ENCODE results near the gene PGAM5. TPM values are rescaled to one million over a fixed set of nuclear protein-coding genes. Genes with fewer than 3 reads are reported as not detected.

The PGAM5 gene
- total RNA-seq, 3 donors from 2014 or later (not counting 1 experiment from before 2014, with no cell fraction given), result 19.7 to 30.2 (median 21.9) TPM

DNA sequence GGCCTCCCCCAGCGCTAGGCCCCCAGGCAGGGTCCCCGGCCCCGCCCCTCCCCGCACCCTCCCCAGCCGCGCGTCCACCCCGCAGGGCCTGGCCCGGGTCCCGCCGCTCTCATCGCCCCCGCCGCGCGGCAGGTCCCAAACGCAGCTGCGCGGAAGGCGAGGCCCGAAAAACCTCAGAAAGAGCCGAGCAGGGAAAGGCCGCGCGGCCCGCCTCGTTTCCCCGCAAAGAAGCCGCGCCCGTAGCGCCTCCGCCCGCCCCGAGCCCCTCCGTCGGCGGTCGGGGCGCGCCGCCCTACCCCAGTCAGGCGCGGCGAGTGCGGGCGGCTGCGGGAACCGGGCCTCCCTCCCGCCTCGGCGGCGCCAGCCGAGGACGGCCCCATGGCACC lies 23.8 kb upstream of the PGAM5 start:
- intact Hi-C loops (cut with micrococcal nuclease), result no loop called here
- DNase-seq, result no peak
- peak in 2 of 3 donors; percentile 44 to 51 for ATAC-seq
- H3K9me3 Mint-ChIP-seq, result no peaks in the 10 kb centered on the region
- no peaks in the 10 kb centered on the region for H3K9me3 ChIP-seq (ENCODE audit: control insufficient read depth, insufficient read depth, low read length)
- H3K27ac Mint-ChIP-seq, result peak overlapping the region in 1 of 2 donors; percentile 78
- H3K4me1 ChIP-seq (ENCODE audit: control insufficient read depth, insufficient read depth, low read length), result peaks cover 16% of the 10 kb centered on the region
- no peaks in the 10 kb centered on the region for H3K27me3 Mint-ChIP-seq (ENCODE audit: low read depth in 2 of 2)
- no peaks in the 10 kb centered on the region for H3K36me3 ChIP-seq (ENCODE audit: control insufficient read depth, insufficient read depth, low read length)
- TF ChIP-seq, protein P1, sequence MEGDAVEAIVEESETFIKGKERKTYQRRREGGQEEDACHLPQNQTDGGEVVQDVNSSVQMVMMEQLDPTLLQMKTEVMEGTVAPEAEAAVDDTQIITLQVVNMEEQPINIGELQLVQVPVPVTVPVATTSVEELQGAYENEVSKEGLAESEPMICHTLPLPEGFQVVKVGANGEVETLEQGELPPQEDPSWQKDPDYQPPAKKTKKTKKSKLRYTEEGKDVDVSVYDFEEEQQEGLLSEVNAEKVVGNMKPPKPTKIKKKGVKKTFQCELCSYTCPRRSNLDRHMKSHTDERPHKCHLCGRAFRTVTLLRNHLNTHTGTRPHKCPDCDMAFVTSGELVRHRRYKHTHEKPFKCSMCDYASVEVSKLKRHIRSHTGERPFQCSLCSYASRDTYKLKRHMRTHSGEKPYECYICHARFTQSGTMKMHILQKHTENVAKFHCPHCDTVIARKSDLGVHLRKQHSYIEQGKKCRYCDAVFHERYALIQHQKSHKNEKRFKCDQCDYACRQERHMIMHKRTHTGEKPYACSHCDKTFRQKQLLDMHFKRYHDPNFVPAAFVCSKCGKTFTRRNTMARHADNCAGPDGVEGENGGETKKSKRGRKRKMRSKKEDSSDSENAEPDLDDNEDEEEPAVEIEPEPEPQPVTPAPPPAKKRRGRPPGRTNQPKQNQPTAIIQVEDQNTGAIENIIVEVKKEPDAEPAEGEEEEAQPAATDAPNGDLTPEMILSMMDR (IDR thresholded peaks at IDR 0.05), result no peak
- WGBS (ENCODE audit: insufficient coverage), result under 1% methylated on average over 55 of the region's 55 CpGs
- H3K4me3 Mint-ChIP-seq, result peak overlapping the region; percentile 91
- peaks cover 0 to 18% of the 10 kb centered on the region in 2 donors for H3K4me1 Mint-ChIP-seq
- H3K4me3 ChIP-seq (ENCODE audit: low read length), result peak overlapping the region; percentile 27
- H3K27ac ChIP-seq (ENCODE audit: low read length), result no peak overlapping the region
- H3K27me3 ChIP-seq (ENCODE audit: control insufficient read depth, insufficient read depth, low read length), result no peaks in the 10 kb centered on the region
- H3K36me3 Mint-ChIP-seq, result no peaks in the 10 kb centered on the region

GRCh38 chr12:132687211-132688164 lies 23.2 kb upstream of the PGAM5 start, which contains the start of the genes POLE and PXMP2:
Gene POLE (minus strand): TSS chr12:132687342. CDS start chr12:132687315, 27 bp downstream.
Gene PXMP2 (plus strand): TSS chr12:132687587. CDS start chr12:132687671, 84 bp downstream.
- Mint-ChIP-seq H3K4me1 (peaks cover 0 to 18% of the 10 kb centered on the region in 2 donors), H3K36me3 (no peaks in the 10 kb centered on the region), H3K4me3 (peak within 1 kb of the TSS; percentile 91), H3K9me3 (no peaks in the 10 kb centered on the region), H3K27me3 (ENCODE audit: low read depth in 2 of 2) (no peaks in the 10 kb centered on the region), H3K27ac (peak within 1 kb of the TSS in 1 of 2 donors; percentile 78)
- intact Hi-C loops (cut with micrococcal nuclease), result no loop called here
- peak; percentile 86 to 96 for DNase-seq
- no peak within 1 kb of the TSS for H3K27ac ChIP-seq (ENCODE audit: low read length)
- H3K4me3 ChIP-seq (ENCODE audit: low read length), result peak within 1 kb of the TSS; percentile 27
- peak; percentile 92 to 99 (median 95) for ATAC-seq
- H3K36me3 ChIP-seq (ENCODE audit: control insufficient read depth, insufficient read depth, low read length), result no peaks in the 10 kb centered on the region
- peaks cover 16% of the 10 kb centered on the region for H3K4me1 ChIP-seq (ENCODE audit: control insufficient read depth, insufficient read depth, low read length)
- H3K9me3 ChIP-seq (ENCODE audit: control insufficient read depth, insufficient read depth, low read length), result no peaks in the 10 kb centered on the region
- under 1% methylated on average over 134 of the region's 134 CpGs for WGBS (ENCODE audit: insufficient coverage)
- H3K27me3 ChIP-seq (ENCODE audit: control insufficient read depth, insufficient read depth, low read length), result no peaks in the 10 kb centered on the region
- TF ChIP-seq, protein P1 (IDR thresholded peaks at IDR 0.05), result no peak

- Histone ChIP-seq H3K4me3 (ENCODE audit: low read length) (no peak overlapping the region), H3K36me3 (ENCODE audit: control insufficient read depth, insufficient read depth, low read length) (no peaks in the 10 kb centered on the region), H3K27ac (ENCODE audit: low read length) (no peak overlapping the region), H3K27me3 (ENCODE audit: control insufficient read depth, insufficient read depth, low read length) (no peaks in the 10 kb centered on the region), H3K4me1 (ENCODE audit: control insufficient read depth, insufficient read depth, low read length) (peaks cover 16% of the 10 kb centered on the region), H3K9me3 (ENCODE audit: control insufficient read depth, insufficient read depth, low read length) (no peaks in the 10 kb centered on the region)
- H3K27ac Mint-ChIP-seq, result no peak overlapping the region
- no peaks in the 10 kb centered on the region for H3K36me3 Mint-ChIP-seq
- WGBS (ENCODE audit: insufficient coverage), result 96% methylated on average over 18 of the region's 18 CpGs
- H3K27me3 Mint-ChIP-seq (ENCODE audit: low read depth in 2 of 2), result no peaks in the 10 kb centered on the region
- intact Hi-C loops (cut with micrococcal nuclease), result no loop called here
- ATAC-seq (no peak), DNase-seq (no peak)
- H3K4me1 Mint-ChIP-seq, result peaks cover 0 to 13% of the 10 kb centered on the region in 2 donors
- peak overlapping the region; percentile 15 for H3K4me3 Mint-ChIP-seq
- H3K9me3 Mint-ChIP-seq, result no peaks in the 10 kb centered on the region
- TF ChIP-seq, protein P1 (IDR thresholded peaks at IDR 0.05), result no peak
Measured at GRCh38 chr12:132689227-132689626, 21.4 kb upstream of the PGAM5 start.
